HepG2 (cell line): ENCODE results near the gene JAGN1. TPM values are rescaled to one million over a fixed set of nuclear protein-coding genes. Genes with fewer than 3 reads are reported as not detected.

ENCODE experiments used
- EZH2 ChIP-seq: conservative IDR thresholded peaks from 2 replicates; pipeline ENCODE4 v1.6.1; 2012; ENCODE audit warnings: mild to moderate bottlenecking, low read depth, low read length, moderate library complexity
- NAIF1 ChIP-seq: sonication (generic); formaldehyde crosslinking; IDR thresholded peaks from 2 replicates; pipeline ENCODE4 v1.5.0; 2020; ENCODE audit warnings: mild to moderate bottlenecking, missing genetic modification reagents, borderline replicate concordance
- SMAD3 ChIP-seq: sonication (generic); formaldehyde crosslinking; IDR thresholded peaks from 2 replicates; pipeline ENCODE4 v1.4.0; 2020; ENCODE audit warnings: missing genetic modification reagents
- ZMYM4 ChIP-seq: sonication (generic); formaldehyde crosslinking; IDR thresholded peaks from 2 replicates; pipeline ENCODE4 v1.8.1; 2023; ENCODE audit warnings: mild to moderate bottlenecking, missing genetic modification reagents
- ZNF768 ChIP-seq: sonication (generic); formaldehyde crosslinking; IDR thresholded peaks from 2 replicates; pipeline ENCODE4 v1.4.0; 2020; ENCODE audit warnings: missing genetic modification reagents
- ZNF788 ChIP-seq: sonication (generic); formaldehyde crosslinking; IDR thresholded peaks from 2 replicates; pipeline ENCODE4 v1.5.0; 2020; ENCODE audit warnings: mild to moderate bottlenecking, missing genetic modification reagents, borderline replicate concordance
- polyA plus RNA-seq, 8 experiments: library from polyadenylated mRNA; depleted of rRNA in 3 of 8; stranded (reverse) in 7 of 8; unstranded in 1 of 8; fragments of >200 nt; fragmentation: Illumina TruSeq in 4 of 8; extraction: Trizol in 4 of 8; gene quantifications; 2 replicates each; pipeline versions ENCODE4 v1.2.1 to v1.2.3, GENCODE V29; 2011 to 2016; ENCODE audit warnings: low read depth in 4 of 8, missing spikeins in 1 of 8, mixed read lengths in 1 of 8; ENCODE audit not compliant: insufficient read depth in 1 of 8
- total RNA-seq, 5 experiments: library from RNA; depleted of rRNA; stranded (reverse); fragments of >200 nt; fragmentation: Illumina TruSeq; extraction: Trizol; gene quantifications; 2 replicates each; pipeline ENCODE4 v1.2.3, GENCODE V29; 2016; ENCODE audit warnings: low read depth in 1 of 5
- TF ChIP-seq, protein P1 (sequence below): sonication (generic); formaldehyde crosslinking; conservative IDR thresholded peaks from 2 replicates; pipeline ENCODE4 v1.4.0; 2020; ENCODE audit warnings: missing genetic modification reagents
- TF ChIP-seq, protein P2 (sequence below): sonication (generic); formaldehyde crosslinking; IDR thresholded peaks from 2 replicates; pipeline ENCODE4 v1.4.0; 2020; ENCODE audit warnings: missing genetic modification reagents
- TF ChIP-seq, protein P3 (sequence below): sonication (generic); formaldehyde crosslinking; IDR thresholded peaks from 2 replicates; pipeline ENCODE4 v1.5.0; 2020; ENCODE audit warnings: missing genetic modification reagents, mild to moderate bottlenecking, borderline replicate concordance
- TF ChIP-seq, protein P4 (sequence below), 2 experiments: IDR thresholded peaks; 2 replicates each; pipeline ENCODE4 v1.6.1; 2011 to 2012; ENCODE audit warnings: low read length in 2 of 2, borderline replicate concordance in 1 of 2, low read depth in 1 of 2, mild to moderate bottlenecking in 1 of 2, moderate library complexity in 1 of 2

Gene JAGN1
- total and polyA plus RNA-seq, 2 of the 13 experiments (the other 11 are each of a cell fraction or from before 2014, with no cell fraction given): 49.9 to 50.9 TPM

DNA sequence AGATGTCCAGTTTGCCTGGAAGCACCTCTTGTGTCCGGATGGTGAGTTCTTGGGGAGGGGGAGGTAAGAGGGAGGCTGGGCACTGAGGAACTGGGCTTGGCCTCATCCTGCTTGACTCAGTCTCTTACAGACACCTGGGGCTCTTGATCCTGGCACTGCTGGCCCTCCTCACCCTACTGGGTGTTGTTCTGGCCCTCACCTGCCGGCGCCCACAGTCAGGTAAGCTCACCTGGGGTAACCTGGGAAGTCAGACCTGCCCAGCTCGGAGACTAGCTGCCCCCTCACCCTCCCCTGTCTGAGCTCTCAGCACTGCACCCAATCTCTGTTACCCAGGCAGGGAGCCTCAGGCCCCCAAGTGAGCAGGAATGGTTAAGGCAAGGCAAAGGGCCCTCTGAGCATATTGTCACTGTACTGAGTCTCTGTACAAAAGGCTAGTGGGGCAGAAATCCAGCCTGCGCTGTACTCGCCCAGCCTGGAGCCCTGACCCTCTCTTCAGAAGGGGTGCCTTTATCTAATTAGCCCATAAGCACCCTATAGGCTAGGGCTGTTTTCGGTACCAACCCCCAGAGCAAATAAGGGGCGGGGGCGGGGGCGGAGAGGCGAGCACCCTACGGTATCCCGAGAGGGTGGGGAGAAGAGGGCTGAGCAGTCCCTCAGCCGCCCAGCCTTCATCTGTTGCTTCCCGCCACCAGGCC, 24.3 kb downstream of the JAGN1 start (continued):
- TF ChIP-seq, protein P1, sequence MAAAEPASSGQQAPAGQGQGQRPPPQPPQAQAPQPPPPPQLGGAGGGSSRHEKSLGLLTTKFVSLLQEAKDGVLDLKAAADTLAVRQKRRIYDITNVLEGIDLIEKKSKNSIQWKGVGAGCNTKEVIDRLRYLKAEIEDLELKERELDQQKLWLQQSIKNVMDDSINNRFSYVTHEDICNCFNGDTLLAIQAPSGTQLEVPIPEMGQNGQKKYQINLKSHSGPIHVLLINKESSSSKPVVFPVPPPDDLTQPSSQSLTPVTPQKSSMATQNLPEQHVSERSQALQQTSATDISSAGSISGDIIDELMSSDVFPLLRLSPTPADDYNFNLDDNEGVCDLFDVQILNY (CRISPR knock-in tag): no peak
- TF ChIP-seq EZH2 (no peak), SMAD3 (peak; percentile 26; the same call in 1 of the 2 replicates), ZMYM4 (CRISPR knock-in tag) (no peak), ZNF768 (CRISPR knock-in tag) (no peak), NAIF1 (CRISPR knock-in tag) (0 out of 2 replicates have a peak, but pooled peaks have one; percentile 45), ZNF788 (CRISPR knock-in tag) (0 out of 2 replicates have a peak, but pooled peaks have one; percentile 0)
- TF ChIP-seq, protein P2, sequence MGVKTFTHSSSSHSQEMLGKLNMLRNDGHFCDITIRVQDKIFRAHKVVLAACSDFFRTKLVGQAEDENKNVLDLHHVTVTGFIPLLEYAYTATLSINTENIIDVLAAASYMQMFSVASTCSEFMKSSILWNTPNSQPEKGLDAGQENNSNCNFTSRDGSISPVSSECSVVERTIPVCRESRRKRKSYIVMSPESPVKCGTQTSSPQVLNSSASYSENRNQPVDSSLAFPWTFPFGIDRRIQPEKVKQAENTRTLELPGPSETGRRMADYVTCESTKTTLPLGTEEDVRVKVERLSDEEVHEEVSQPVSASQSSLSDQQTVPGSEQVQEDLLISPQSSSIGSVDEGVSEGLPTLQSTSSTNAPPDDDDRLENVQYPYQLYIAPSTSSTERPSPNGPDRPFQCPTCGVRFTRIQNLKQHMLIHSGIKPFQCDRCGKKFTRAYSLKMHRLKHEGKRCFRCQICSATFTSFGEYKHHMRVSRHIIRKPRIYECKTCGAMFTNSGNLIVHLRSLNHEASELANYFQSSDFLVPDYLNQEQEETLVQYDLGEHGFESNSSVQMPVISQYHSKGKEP (CRISPR knock-in tag): no peak
- TF ChIP-seq, protein P3, sequence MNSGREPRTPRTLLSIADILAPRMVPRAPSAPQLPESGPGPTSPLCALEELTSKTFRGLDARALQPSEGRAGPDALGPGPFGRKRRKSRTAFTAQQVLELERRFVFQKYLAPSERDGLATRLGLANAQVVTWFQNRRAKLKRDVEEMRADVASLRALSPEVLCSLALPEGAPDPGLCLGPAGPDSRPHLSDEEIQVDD (CRISPR knock-in tag): no peak
- TF ChIP-seq, protein P4, sequence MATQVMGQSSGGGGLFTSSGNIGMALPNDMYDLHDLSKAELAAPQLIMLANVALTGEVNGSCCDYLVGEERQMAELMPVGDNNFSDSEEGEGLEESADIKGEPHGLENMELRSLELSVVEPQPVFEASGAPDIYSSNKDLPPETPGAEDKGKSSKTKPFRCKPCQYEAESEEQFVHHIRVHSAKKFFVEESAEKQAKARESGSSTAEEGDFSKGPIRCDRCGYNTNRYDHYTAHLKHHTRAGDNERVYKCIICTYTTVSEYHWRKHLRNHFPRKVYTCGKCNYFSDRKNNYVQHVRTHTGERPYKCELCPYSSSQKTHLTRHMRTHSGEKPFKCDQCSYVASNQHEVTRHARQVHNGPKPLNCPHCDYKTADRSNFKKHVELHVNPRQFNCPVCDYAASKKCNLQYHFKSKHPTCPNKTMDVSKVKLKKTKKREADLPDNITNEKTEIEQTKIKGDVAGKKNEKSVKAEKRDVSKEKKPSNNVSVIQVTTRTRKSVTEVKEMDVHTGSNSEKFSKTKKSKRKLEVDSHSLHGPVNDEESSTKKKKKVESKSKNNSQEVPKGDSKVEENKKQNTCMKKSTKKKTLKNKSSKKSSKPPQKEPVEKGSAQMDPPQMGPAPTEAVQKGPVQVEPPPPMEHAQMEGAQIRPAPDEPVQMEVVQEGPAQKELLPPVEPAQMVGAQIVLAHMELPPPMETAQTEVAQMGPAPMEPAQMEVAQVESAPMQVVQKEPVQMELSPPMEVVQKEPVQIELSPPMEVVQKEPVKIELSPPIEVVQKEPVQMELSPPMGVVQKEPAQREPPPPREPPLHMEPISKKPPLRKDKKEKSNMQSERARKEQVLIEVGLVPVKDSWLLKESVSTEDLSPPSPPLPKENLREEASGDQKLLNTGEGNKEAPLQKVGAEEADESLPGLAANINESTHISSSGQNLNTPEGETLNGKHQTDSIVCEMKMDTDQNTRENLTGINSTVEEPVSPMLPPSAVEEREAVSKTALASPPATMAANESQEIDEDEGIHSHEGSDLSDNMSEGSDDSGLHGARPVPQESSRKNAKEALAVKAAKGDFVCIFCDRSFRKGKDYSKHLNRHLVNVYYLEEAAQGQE (IDR thresholded peaks at IDR 0.05; ENCODE audit: borderline replicate concordance in 1 of 2, low read depth in 1 of 2, low read length in 2 of 2): no peak
